HL-60 (cell line): ENCODE measurements around the gene TSSK2.
A peak's percentile ranks its signal among the peaks of the same experiment; 100 is the strongest.

Experiments
- CTCF ChIP-seq: IDR thresholded peaks from one replicate; pipeline ENCODE4 v1.5.1; 2011; ENCODE audit warnings: low read length, control low read depth, inconsistent platforms; ENCODE audit not compliant: insufficient read depth
- POLR2AphosphoS5 ChIP-seq: IDR thresholded peaks from 2 replicates; pipeline ENCODE4 v1.6.1; 2012; ENCODE audit warnings: low read depth
- REST ChIP-seq: IDR thresholded peaks from 2 replicates; pipeline ENCODE4 v1.6.1; 2012; ENCODE audit warnings: low read depth; ENCODE audit not compliant: insufficient replicate concordance

GRCh38 chr22:19176175-19176643 lies 45.1 kb downstream of the TSSK2 start:
- TF ChIP-seq CTCF = no peak
- 0 out of 2 replicates have a peak, but pooled peaks have one; percentile 3 for TF ChIP-seq POLR2AphosphoS5
- no peak for TF ChIP-seq REST
